GM23338 (cell line): ENCODE results near the gene RAPGEF5.

Experiments
- CREB1 ChIP-seq: fragments of 250-450 bp; sonication (Bioruptor Pico); IDR thresholded peaks from 2 replicates; pipeline ENCODE4 v1.5.0; 2020; ENCODE audit warnings: low read depth, mild to moderate bottlenecking, moderate library complexity
- EZH2 ChIP-seq: fragments of 200-600 bp; sonication (generic); IDR thresholded peaks from one replicate; pipeline ENCODE4 v1.8.0; 2017; ENCODE audit warnings: antibody characterized with exemption, mild to moderate bottlenecking, low read depth; ENCODE audit not compliant: unreplicated experiment
- EZH2phosphoT487 ChIP-seq: fragments of 200-600 bp; sonication (generic); IDR thresholded peaks from one replicate; pipeline ENCODE4 v1.8.1; 2018; ENCODE audit warnings: antibody characterized with exemption; ENCODE audit not compliant: unreplicated experiment
- JUNB ChIP-seq: IDR thresholded peaks from one replicate; pipeline ENCODE4 v1.6.1; 2016; ENCODE audit warnings: antibody characterized with exemption; ENCODE audit not compliant: unreplicated experiment
- POLR2AphosphoS5 ChIP-seq: IDR thresholded peaks from 2 replicates; pipeline ENCODE4 v1.6.1; 2016; ENCODE audit warnings: antibody characterized with exemption, low read depth
- STAT1 ChIP-seq: IDR thresholded peaks from one replicate; pipeline ENCODE4 v1.6.1; 2016; ENCODE audit warnings: antibody characterized with exemption; ENCODE audit not compliant: unreplicated experiment
- ZNF114 ChIP-seq: fragments of 250-450 bp; sonication (Bioruptor Pico); IDR thresholded peaks from 2 replicates; pipeline ENCODE4 v1.5.0; 2020; ENCODE audit warnings: mild to moderate bottlenecking, moderate library complexity
- ZNF331 ChIP-seq: fragments of 250-450 bp; sonication (Bioruptor Pico); IDR thresholded peaks from 2 replicates; pipeline ENCODE4 v1.5.0; 2020; ENCODE audit warnings: low read depth, mild to moderate bottlenecking, moderate library complexity
- TF ChIP-seq, protein P1 (sequence below), 2 experiments: fragments of 200-600 bp in 1 of 2; sonication (generic) in 1 of 2; conservative IDR thresholded peaks; 2 replicates each; pipeline versions ENCODE4 v1.5.1 to v1.6.1; 2016 to 2017; ENCODE audit warnings: antibody characterized with exemption in 2 of 2, low read depth in 2 of 2, mild to moderate bottlenecking in 2 of 2, moderate library complexity in 1 of 2
- TF ChIP-seq, protein P2 (sequence below): IDR thresholded peaks from one replicate; pipeline ENCODE4 v1.6.1; 2018; ENCODE audit warnings: antibody characterized with exemption; ENCODE audit not compliant: unreplicated experiment
- TF ChIP-seq, protein P3 (sequence below): IDR thresholded peaks from 2 replicates; pipeline ENCODE4 v1.6.1; 2016; ENCODE audit warnings: antibody characterized with exemption
- TF ChIP-seq, protein P4 (sequence below): fragments of 250-450 bp; sonication (Bioruptor Pico); IDR thresholded peaks from 2 replicates; pipeline ENCODE4 v1.5.0; 2020; ENCODE audit warnings: mild to moderate bottlenecking, moderate library complexity

DNA sequence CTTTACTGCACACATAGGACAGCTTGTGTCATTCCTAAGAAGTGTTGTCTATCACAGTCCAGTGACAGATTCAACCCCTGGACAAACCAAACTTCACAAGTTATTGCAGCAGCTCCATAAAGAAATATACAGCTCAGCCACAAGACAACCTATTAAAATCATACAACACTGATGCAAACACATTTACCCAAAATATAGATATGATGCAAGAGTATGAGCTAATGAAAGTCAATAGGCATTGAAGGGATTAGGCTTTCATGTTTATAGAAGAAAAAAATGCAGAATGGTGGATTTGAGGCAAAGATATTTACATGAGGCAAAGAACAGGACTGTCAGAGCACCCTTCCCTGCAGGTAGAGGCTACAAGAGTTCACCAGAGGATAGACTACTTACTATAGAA is 14.9 kb upstream of the RAPGEF5 start:
- TF ChIP-seq, protein P1, sequence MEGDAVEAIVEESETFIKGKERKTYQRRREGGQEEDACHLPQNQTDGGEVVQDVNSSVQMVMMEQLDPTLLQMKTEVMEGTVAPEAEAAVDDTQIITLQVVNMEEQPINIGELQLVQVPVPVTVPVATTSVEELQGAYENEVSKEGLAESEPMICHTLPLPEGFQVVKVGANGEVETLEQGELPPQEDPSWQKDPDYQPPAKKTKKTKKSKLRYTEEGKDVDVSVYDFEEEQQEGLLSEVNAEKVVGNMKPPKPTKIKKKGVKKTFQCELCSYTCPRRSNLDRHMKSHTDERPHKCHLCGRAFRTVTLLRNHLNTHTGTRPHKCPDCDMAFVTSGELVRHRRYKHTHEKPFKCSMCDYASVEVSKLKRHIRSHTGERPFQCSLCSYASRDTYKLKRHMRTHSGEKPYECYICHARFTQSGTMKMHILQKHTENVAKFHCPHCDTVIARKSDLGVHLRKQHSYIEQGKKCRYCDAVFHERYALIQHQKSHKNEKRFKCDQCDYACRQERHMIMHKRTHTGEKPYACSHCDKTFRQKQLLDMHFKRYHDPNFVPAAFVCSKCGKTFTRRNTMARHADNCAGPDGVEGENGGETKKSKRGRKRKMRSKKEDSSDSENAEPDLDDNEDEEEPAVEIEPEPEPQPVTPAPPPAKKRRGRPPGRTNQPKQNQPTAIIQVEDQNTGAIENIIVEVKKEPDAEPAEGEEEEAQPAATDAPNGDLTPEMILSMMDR (conservative IDR thresholded peaks at IDR 0.05; ENCODE audit: low read depth in 2 of 2): no peak
- TF ChIP-seq EZH2 (no peak), POLR2AphosphoS5 (no peak), CREB1 (CRISPR knock-in tag) (no peak), STAT1 (no peak), EZH2phosphoT487 (no peak), ZNF114 (no peak), ZNF331 (CRISPR knock-in tag) (no peak), JUNB (no peak)
- TF ChIP-seq, protein P2, sequence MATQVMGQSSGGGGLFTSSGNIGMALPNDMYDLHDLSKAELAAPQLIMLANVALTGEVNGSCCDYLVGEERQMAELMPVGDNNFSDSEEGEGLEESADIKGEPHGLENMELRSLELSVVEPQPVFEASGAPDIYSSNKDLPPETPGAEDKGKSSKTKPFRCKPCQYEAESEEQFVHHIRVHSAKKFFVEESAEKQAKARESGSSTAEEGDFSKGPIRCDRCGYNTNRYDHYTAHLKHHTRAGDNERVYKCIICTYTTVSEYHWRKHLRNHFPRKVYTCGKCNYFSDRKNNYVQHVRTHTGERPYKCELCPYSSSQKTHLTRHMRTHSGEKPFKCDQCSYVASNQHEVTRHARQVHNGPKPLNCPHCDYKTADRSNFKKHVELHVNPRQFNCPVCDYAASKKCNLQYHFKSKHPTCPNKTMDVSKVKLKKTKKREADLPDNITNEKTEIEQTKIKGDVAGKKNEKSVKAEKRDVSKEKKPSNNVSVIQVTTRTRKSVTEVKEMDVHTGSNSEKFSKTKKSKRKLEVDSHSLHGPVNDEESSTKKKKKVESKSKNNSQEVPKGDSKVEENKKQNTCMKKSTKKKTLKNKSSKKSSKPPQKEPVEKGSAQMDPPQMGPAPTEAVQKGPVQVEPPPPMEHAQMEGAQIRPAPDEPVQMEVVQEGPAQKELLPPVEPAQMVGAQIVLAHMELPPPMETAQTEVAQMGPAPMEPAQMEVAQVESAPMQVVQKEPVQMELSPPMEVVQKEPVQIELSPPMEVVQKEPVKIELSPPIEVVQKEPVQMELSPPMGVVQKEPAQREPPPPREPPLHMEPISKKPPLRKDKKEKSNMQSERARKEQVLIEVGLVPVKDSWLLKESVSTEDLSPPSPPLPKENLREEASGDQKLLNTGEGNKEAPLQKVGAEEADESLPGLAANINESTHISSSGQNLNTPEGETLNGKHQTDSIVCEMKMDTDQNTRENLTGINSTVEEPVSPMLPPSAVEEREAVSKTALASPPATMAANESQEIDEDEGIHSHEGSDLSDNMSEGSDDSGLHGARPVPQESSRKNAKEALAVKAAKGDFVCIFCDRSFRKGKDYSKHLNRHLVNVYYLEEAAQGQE: no peak
- TF ChIP-seq, protein P3, sequence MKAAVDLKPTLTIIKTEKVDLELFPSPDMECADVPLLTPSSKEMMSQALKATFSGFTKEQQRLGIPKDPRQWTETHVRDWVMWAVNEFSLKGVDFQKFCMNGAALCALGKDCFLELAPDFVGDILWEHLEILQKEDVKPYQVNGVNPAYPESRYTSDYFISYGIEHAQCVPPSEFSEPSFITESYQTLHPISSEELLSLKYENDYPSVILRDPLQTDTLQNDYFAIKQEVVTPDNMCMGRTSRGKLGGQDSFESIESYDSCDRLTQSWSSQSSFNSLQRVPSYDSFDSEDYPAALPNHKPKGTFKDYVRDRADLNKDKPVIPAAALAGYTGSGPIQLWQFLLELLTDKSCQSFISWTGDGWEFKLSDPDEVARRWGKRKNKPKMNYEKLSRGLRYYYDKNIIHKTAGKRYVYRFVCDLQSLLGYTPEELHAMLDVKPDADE: no peak
- TF ChIP-seq, protein P4, sequence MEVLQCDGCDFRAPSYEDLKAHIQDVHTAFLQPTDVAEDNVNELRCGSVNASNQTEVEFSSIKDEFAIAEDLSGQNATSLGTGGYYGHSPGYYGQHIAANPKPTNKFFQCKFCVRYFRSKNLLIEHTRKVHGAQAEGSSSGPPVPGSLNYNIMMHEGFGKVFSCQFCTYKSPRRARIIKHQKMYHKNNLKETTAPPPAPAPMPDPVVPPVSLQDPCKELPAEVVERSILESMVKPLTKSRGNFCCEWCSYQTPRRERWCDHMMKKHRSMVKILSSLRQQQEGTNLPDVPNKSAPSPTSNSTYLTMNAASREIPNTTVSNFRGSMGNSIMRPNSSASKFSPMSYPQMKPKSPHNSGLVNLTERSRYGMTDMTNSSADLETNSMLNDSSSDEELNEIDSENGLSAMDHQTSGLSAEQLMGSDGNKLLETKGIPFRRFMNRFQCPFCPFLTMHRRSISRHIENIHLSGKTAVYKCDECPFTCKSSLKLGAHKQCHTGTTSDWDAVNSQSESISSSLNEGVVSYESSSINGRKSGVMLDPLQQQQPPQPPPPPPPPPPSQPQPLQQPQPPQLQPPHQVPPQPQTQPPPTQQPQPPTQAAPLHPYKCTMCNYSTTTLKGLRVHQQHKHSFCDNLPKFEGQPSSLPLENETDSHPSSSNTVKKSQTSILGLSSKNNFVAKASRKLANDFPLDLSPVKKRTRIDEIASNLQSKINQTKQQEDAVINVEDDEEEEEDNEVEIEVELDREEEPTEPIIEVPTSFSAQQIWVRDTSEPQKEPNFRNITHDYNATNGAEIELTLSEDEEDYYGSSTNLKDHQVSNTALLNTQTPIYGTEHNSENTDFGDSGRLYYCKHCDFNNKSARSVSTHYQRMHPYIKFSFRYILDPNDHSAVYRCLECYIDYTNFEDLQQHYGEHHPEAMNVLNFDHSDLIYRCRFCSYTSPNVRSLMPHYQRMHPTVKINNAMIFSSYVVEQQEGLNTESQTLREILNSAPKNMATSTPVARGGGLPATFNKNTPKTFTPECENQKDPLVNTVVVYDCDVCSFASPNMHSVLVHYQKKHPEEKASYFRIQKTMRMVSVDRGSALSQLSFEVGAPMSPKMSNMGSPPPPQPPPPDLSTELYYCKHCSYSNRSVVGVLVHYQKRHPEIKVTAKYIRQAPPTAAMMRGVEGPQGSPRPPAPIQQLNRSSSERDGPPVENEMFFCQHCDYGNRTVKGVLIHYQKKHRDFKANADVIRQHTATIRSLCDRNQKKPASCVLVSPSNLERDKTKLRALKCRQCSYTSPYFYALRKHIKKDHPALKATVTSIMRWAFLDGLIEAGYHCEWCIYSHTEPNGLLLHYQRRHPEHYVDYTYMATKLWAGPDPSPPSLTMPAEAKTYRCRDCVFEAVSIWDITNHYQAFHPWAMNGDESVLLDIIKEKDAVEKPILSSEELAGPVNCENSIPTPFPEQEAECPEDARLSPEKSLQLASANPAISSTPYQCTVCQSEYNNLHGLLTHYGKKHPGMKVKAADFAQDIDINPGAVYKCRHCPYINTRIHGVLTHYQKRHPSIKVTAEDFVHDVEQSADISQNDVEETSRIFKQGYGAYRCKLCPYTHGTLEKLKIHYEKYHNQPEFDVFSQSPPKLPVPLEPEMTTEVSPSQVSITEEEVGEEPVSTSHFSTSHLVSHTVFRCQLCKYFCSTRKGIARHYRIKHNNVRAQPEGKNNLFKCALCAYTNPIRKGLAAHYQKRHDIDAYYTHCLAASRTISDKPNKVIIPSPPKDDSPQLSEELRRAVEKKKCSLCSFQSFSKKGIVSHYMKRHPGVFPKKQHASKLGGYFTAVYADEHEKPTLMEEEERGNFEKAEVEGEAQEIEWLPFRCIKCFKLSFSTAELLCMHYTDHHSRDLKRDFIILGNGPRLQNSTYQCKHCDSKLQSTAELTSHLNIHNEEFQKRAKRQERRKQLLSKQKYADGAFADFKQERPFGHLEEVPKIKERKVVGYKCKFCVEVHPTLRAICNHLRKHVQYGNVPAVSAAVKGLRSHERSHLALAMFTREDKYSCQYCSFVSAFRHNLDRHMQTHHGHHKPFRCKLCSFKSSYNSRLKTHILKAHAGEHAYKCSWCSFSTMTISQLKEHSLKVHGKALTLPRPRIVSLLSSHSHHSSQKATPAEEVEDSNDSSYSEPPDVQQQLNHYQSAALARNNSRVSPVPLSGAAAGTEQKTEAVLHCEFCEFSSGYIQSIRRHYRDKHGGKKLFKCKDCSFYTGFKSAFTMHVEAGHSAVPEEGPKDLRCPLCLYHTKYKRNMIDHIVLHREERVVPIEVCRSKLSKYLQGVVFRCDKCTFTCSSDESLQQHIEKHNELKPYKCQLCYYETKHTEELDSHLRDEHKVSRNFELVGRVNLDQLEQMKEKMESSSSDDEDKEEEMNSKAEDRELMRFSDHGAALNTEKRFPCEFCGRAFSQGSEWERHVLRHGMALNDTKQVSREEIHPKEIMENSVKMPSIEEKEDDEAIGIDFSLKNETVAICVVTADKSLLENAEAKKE (CRISPR knock-in tag): no peak
